H54 (cell line): ENCODE measurements around the gene RREB1.

Experiments used
- DNase-seq: peaks from one replicate; pipeline ENCODE4 v3.0.0; 2011; ENCODE audit warnings: low spot score, mixed read lengths; ENCODE audit not compliant: insufficient read length
- FAIRE-seq: peaks from 3 replicates; lab custom pipeline; 2011; peaks lifted over from hg19 to GRCh38; lab: Jason Lieb, UNC
- POLR2A ChIP-seq: IDR thresholded peaks from 2 replicates; pipeline ENCODE4 v1.6.1; 2011; ENCODE audit warnings: low read depth, mild to moderate bottlenecking, low read length

Gene RREB1

DNA sequence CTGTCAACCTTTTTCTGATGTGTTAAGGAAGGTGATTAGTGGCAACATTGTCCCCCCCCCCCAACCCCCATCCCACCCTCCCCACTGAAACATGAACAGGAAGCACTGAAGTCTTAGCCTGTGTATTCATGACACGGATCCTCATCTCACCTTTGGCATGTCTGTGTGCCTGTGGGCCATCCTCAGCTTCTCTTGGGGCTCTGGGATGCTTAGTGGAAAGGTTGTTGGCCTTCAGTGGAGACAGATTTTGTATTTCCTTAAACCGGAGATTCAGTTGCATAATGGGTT lies 93.6 kb downstream of the RREB1 start:
- DNase-seq = no peak
- FAIRE-seq = no peak
- no peak for TF ChIP-seq POLR2A

DNA sequence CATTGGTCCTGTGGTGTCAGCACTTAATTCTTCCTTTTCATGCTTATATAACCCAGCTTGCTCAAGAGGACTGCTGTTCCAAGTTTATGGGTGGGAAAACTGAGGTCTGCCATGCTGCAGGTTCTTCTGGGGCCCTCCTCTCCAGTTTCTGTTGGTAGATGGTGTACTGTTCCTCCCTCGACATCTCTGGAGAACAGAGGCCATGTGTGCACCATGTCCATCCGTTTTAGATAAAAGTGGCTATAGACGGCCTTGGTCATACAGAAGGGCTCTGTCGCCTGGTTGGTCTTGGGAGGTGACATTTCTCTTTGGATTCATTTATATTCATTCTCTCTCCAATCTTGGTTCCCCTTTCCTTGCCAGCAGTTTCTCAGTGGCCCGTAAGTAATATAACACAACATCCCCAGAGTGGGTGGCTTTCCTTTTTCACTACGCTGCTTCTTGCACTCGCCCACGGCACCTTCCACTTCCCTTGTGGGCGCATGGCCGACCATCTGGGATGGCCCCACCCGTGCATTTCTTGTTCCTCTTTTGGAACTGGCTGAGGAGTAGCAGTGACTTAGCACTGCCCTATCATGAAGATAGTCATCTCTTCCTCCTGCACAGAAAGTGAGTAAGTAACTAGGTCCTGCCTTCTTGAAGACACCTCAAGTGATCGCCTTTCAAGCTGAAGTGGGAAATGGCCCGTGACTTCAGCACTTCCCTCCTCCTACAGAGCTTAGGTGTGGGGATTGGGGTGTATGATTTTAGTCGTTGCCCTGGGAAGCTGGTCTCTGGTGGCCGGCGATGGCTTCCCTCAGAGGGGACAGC lies 94.2 kb downstream of the RREB1 start:
- FAIRE-seq (no peak), DNase-seq (no peak)
- no peak for TF ChIP-seq POLR2A

DNA sequence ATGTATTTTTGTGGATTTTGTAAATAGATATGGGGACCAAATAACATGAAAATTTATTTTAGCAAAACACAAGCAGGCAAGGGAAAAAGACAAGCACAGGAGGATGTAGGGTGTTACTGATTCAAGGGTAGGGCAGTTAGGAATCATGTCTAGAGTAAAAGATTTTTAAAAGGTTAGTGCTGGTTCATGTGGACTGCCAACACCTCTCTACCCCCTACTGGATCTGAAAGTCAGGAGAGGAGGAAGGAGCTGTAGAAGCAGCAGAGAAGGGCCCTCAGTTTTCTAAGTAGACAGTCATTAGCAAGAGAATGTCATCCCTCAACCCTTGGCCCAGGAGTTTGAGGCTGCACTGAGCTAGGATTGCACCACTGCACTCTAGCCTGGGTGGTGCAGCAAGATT lies 95.2 kb downstream of the RREB1 start:
- FAIRE-seq (no peak), DNase-seq (no peak)
- no peak for TF ChIP-seq POLR2A

DNA sequence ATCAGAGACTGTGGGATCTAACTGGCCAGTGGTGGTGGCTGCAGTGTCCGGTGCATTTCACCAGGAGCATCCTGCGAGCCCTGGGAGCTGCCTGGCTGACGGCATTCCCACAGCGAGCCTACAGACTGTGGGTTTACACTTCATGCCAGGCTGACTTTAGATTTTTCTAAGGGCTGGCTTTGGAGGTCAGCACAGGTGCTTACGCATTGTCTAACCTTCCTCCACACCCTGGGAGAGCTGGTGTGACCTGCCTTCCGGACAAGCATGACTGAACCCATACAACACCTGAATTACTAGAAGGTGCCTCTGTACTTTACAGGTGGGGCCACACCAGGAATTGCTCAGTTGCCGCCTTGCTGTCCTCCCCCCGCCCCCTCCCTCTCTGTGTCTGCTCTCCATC lies 96.2 kb downstream of the RREB1 start:
- FAIRE-seq (no peak), DNase-seq (no peak)
- no peak for TF ChIP-seq POLR2A

DNA sequence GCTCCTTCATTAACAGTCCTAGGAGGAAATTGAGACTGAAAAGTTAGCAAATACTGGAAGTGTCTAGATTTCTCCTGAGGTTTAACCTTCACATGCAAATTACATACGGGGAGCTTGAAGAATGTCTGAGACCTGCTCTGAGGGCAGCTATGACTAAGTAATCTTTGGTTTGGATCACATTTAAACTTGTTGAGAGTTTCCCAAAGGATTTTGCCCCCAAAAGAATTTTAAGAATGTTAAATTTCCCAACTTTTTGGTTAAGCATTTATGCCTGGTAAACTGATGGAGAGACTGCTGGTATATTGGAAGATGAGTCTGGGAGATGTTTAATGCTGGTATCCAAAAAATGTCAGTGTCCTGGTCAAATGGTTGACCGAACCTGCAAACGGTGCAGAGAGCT lies 97.0 kb downstream of the RREB1 start:
- TF ChIP-seq POLR2A = no peak
- FAIRE-seq = no peak
- DNase-seq = no peak

DNA sequence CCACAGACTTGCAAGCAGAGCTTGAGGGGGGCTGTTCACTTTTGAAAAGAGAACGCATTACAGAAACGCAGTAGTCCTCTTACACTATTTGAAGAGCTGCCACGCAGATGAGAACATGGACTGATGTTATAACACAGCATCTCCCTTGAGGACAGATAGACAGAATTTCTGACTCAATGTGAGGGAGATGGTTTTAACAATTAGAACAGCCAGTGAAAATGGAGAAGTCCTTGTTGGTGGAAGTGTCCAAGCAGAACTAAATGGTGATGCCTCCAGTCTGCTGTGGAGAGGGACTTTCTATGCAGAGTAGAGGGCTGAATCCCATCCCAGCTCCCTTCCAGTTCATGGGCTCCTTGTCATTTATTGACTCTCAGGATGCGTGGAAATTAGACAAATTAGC lies 100.0 kb downstream of the RREB1 start:
- FAIRE-seq (no peak), DNase-seq (no peak)
- TF ChIP-seq POLR2A = no peak

DNA sequence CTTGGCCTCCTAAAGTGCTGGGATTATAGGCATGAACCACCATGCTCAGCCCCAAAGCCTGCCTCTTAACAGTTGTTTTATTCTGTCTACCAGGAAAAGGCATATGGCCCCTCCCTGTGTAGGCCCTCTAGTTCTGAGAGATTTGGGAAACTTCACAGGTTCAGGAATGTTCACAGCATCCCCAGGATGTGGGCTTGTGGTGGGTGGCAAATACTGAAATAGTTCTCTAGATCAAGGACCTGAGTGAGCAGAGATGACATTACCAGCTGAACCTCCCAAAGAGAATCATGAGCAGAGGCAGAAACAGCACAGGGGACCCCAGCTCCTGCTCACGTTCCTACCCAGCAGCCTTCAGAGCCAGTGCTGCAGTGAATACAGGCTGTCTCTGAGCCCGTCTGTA lies 105.7 kb downstream of the RREB1 start:
- DNase-seq = no peak
- FAIRE-seq = no peak
- TF ChIP-seq POLR2A = no peak

DNA sequence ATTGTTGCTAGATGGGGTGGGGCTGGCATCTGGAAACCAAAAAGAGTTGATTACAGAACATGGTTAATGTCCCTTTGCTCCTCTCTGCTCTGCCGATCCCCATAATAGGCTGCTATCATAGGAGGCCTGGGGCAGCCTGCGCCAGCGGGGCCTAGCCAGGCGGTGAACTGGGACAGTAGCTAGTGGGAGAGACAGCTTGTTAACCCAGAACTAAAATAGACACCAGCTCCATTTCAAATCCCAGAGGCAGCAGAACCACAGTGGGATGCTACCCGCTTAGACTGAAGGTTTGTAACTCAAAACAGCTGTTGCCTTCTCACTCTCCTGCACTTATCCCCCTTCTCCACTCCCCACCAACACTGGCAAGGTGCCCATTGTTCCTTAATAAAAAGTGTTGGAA lies 106.7 kb downstream of the RREB1 start:
- no peak for DNase-seq
- FAIRE-seq = no peak
- no peak for TF ChIP-seq POLR2A

DNA sequence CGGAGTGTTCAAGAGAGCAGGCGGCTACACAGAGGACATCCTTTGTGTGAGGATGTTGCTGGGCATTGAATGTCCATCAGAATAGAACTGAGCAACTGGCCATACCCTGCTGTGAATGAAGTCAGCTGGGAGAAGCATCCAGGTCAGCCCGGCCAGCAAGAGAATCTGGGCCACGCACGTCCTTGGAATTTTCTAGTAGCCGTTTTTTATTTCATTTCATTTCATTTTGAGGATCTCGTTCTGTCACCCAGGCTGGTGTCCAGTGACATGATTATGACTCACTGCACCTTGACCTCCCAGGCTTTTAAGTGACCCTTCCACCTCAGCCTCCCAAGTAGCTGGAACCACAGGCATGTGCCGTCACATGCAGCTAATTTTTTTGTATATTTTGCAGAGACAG lies 107.4 kb downstream of the RREB1 start:
- FAIRE-seq (no peak), DNase-seq (no peak)
- TF ChIP-seq POLR2A = no peak

DNA sequence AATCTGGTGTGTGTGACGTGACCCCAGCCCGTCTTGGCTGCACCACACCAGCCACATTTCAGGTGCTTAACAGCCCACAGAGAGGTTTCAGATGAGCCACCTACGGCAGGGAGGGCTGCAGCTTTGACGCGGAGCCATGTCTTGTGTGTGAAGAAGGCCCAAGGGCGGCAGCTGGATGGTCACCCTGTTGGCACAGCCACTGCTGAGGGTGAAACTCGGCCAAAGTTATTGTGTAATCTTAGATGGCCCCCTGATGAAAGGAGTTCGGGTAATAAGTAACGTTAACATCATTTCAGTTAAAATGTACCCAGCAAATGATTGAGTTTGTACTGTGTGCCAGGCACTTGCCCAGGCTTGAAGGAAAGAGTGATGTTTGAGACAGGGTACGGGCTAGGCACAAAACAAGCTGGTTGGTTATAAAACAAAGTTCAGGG lies 108.1 kb downstream of the RREB1 start:
- DNase-seq (no peak), FAIRE-seq (no peak)
- no peak for TF ChIP-seq POLR2A

DNA sequence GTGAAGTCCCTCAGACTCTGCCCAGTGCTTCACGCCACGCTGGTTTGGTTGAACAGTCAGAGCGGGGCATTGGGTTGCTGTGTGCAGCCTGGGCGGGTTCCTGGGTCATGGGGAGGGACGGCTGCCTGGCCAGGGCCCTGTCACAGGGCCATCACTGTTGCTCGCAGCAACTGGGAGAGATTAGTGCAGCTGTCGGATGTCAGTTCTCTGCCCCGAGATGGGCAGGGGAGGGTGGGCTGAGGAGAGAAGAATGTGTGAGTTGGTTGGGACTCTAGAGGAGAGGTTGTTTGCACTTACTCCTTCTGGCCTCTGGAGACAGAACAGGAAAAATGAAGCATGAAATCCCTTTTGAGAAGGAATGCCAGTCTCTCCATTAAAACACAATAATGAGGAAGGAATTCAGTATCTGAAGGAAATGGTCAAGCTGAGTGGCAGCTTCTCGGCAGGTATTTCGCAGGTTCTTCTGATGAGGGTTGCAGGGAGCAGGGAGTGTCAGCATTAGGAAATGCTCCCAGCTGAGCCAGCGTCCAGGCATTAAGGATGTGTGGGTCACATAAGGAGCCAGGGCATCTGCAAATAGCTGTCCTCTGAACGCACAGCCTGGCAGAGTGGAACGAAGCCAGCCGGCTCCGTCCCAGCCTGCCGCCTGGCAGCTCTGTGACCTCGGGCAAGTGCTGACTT lies 109.3 kb downstream of the RREB1 start:
- no peak for FAIRE-seq
- TF ChIP-seq POLR2A = no peak
- no peak for DNase-seq

DNA sequence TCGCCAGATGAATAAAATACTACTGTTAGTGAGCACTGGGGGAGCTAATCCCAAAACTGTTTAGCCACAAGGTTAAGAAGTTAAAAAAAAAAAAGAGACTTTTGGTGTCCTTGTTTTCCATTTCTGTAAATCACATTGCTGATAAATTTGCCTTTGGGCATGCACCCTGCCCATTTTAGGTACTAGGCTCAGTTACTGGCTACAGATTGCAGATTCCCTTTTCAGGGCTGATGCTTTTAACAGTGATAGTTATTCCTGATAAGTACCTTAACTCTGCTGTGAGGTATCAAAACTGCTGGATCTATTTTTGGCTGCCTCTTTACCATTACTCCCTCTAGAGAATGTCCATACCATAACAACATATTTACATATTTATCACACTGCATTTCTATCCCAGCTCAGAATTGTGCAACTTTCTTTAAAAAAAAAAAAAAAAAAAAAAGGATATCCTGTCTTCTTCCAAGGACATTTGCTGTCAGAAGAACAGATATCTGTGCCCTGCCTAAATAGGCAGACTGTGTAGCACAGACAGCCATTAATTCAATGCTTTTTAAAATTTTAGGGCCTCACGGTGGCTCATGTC lies 110.7 kb downstream of the RREB1 start:
- no peak for DNase-seq
- TF ChIP-seq POLR2A = no peak
- FAIRE-seq = no peak

DNA sequence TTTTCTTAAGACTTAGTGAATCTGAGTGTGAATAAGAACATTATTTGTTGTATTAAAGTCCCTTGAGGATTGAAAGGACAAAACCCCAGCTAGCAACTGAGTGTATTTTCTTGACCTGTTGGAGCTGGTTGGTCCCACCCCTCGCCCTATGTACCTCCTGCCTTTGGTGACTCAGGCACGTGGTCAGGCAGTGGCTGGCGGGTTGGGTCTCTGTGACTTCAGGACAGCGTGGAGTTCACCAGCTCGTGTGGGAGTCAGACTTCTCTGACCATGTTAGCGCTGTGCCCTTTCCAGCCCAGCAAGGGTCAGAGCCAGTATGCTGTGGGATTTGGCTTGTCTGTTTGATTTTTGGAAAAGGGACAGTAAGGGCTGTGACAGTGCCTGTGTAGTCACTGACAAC lies 111.5 kb downstream of the RREB1 start:
- DNase-seq (peak; percentile 53), FAIRE-seq (no peak)
- no peak for TF ChIP-seq POLR2A

DNA sequence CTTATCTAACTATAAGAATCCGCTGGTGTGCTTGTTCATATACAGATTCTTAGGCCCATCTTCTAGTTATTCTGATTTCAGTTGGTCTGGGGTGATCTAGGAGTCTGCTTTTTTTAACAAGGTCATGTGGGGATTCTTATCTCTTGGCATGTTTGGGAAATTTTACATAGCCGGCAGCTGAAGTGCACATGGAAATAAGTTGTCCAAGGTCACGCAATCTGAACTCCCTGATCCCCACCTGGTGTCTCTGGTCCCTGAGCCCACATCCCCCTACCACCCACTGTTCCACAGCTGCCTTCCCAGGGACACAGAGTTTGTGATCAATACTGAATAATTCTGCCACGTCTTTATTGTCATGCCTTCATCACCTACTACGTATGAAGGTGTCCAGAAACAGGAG lies 114.4 kb downstream of the RREB1 start:
- no peak for TF ChIP-seq POLR2A
- DNase-seq = no peak
- no peak for FAIRE-seq

DNA sequence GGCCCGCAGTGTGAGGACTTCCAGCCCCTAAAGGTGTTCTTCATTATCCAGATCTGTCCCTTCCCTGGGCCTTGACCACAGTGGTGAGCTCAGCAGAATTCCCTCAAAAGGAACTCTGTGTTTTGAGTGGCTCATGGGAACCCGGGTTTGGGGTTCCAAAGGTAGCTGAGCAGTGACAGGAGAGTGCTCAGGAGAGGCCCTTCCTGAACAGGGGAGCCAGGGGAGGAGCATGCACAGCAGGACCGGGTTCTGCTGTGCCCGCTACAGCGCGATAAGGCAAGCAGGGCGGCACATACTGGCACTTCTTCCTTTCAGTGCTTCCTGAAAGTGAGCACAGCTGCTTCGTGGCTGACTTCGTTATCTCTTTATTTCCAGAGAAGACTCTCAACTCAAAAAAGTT lies 117.0 kb downstream of the RREB1 start:
- FAIRE-seq = no peak
- no peak for DNase-seq
- TF ChIP-seq POLR2A = no peak
